GM12878 (cell line): ENCODE results near the gene NEDD8. TPM values are rescaled to one million over a fixed set of nuclear protein-coding genes. Genes with fewer than 3 reads are reported as not detected.

Experiments used
- ATAC-seq: fragments of 200-7000 bp; cut with Tn5 transposase; 3 replicates; pipeline ENCODE4 v1.9.1; 2020; ENCODE audit warnings: mild to moderate bottlenecking, moderate library complexity
- BruUV-seq: library from RNA; stranded (reverse); fragments of 400-500 nt; replicated peaks from 2 replicates; lab custom pipeline; 2021; lab: Mats Ljungman, UMichigan
- CTCF ChIA-PET: fragments of 300-600 bp; sonication (Branson Sonifier 250); formaldehyde crosslinking; extraction: SDS; loops from one replicate; lab custom pipeline; 2021; ENCODE audit warnings: inconsistent platforms; lab: Yijun Ruan, JAX
- POLR2A ChIA-PET: fragments of 350-600 bp; formaldehyde crosslinking; extraction: SDS; loops from one replicate; lab custom pipeline; 2021; ENCODE audit warnings: inconsistent platforms; lab: Charles Lee
- RAD21 ChIA-PET: fragments of 300-600 bp; sonication (Branson Sonifier 250); formaldehyde crosslinking; loops from one replicate; lab custom pipeline; 2023; ENCODE audit warnings: antibody characterized with exemption; ENCODE audit not compliant: unreplicated experiment; lab: Charles Lee
- SMC1A ChIA-PET: fragments of 300-600 bp; sonication (Branson Sonifier 250); formaldehyde crosslinking; loops from one replicate; lab custom pipeline; 2023; ENCODE audit not compliant: unreplicated experiment, uncharacterized antibody; lab: Charles Lee
- DNase-seq: peaks from one replicate; pipeline ENCODE4 v3.0.0-alpha.2; 2011; ENCODE audit warnings: low read depth, low spot score
- FAIRE-seq: peaks from 3 replicates; lab custom pipeline; 2011; peaks lifted over from hg19 to GRCh38; lab: Jason Lieb, UNC
- H2AFZ ChIP-seq: 2 replicates; pipeline ENCODE4 v1.6.0; 2011; ENCODE audit warnings: low read depth, low read length, control low read depth; ENCODE audit not compliant: control insufficient read depth
- H3K27ac ChIP-seq: 2 replicates; pipeline ENCODE4 v1.5.1; 2011; ENCODE audit warnings: control low read depth; ENCODE audit not compliant: control insufficient read depth, insufficient read depth
- H3K27me3 ChIP-seq, 2 experiments: replicated peaks in 1 of 2; 2 replicates each; pipeline versions ENCODE4 v1.6.0 to v1.6.1; 2011; ENCODE audit warnings: low read length in 1 of 2; ENCODE audit not compliant: control insufficient read depth in 2 of 2, insufficient read depth in 2 of 2
- H3K36me3 ChIP-seq, 2 experiments: 2 replicates each; pipeline ENCODE4 v1.5.1; 2011; ENCODE audit warnings: low read length in 1 of 2; ENCODE audit not compliant: control insufficient read depth in 2 of 2, insufficient read depth in 2 of 2
- H3K4me1 ChIP-seq: 2 replicates; pipeline ENCODE4 v1.6.1; 2011; ENCODE audit warnings: mild to moderate bottlenecking, low read length, moderate library complexity, mixed read lengths; ENCODE audit not compliant: control insufficient read depth, insufficient read depth
- H3K4me2 ChIP-seq: 2 replicates; pipeline ENCODE4 v1.6.0; 2011; ENCODE audit warnings: control low read depth; ENCODE audit not compliant: control insufficient read depth, insufficient read depth
- H3K4me3 ChIP-seq: fragments of 200-600 bp; sonication (generic); 2 replicates; pipeline ENCODE4 v1.5.1; 2016
- H3K79me2 ChIP-seq: 2 replicates; pipeline ENCODE4 v1.6.0; 2011; ENCODE audit warnings: low read length; ENCODE audit not compliant: control insufficient read depth, insufficient read depth
- H3K9ac ChIP-seq: 2 replicates; pipeline ENCODE4 v1.8.0; 2011; ENCODE audit warnings: low read length, control low read depth, mixed read lengths; ENCODE audit not compliant: control insufficient read depth, insufficient read depth
- H3K9me3 ChIP-seq: replicated peaks from 3 replicates; pipeline ENCODE4 v1.5.1; 2011; ENCODE audit warnings: mild to moderate bottlenecking, low read length; ENCODE audit not compliant: control insufficient read depth, insufficient read depth
- H4K20me1 ChIP-seq: 2 replicates; pipeline ENCODE4 v1.6.0; 2011; ENCODE audit not compliant: control insufficient read depth, insufficient read depth
- ATF2 ChIP-seq: IDR thresholded peaks from 2 replicates; pipeline ENCODE4 v1.6.1; 2012; ENCODE audit warnings: low read length, inconsistent platforms
- SRF ChIP-seq, 2 experiments: IDR thresholded peaks; 2 replicates each; pipeline ENCODE4 v1.6.1; 2011; ENCODE audit warnings: low read depth in 2 of 2, low read length in 2 of 2, mild to moderate bottlenecking in 1 of 2, moderate library complexity in 1 of 2
- WGBS: methylation state at CpG from one replicate; pipeline ENCODE4 v1.1.6; 2016; ENCODE audit warnings: low lambda C conversion rate; ENCODE audit not compliant: insufficient replicate concordance, insufficient coverage; ENCODE audit errors: missing lambda C conversion rate; 5-methylcytosine and 5-hydroxymethylcytosine counted together
- in situ Hi-C: fragments of 300-500 bp; cut with MboI; formaldehyde crosslinking; loops from 9 replicates; pipeline ENCODE4 v1.14.3; 2018; ENCODE audit warnings: mixed read lengths
- intact Hi-C: fragments of 100-400 bp; cut with micrococcal nuclease; formaldehyde crosslinking; loops from one replicate; pipeline ENCODE4 v1.14.2; 2022; ENCODE audit not compliant: unreplicated experiment
- polyA plus RNA-seq, 11 experiments: library from polyadenylated mRNA; depleted of rRNA in 4 of 11; unstranded in 6 of 11; stranded (reverse) in 5 of 11; fragments of >200 nt; fragmentation: Nextera tagmentation in 4 of 11; fragmentation: Illumina TruSeq in 1 of 11; extraction: Ambion mirVana in 4 of 11; extraction: Trizol in 1 of 11; gene quantifications; 1 replicate in 1 of 11; 2 replicates in 10 of 11; pipeline versions ENCODE4 v1.2.1 to v1.2.3, GENCODE V29; 2011 to 2016; ENCODE audit warnings: inconsistent platforms in 2 of 11, missing spikeins in 2 of 11, low read depth in 1 of 11
- total RNA-seq, 4 experiments: library from RNA; depleted of rRNA in 3 of 4; stranded (reverse); fragments of >200 nt in 3 of 4; fragmentation: Illumina TruSeq in 1 of 4; extraction: Trizol in 1 of 4; gene quantifications; 2 replicates each; pipeline versions ENCODE4 v1.2.1 to v1.2.3, GENCODE V29; 2013 to 2021

NEDD8 gene
- total and polyA plus RNA-seq, 10 of the 15 experiments (the other 5 are each of a cell fraction or from before 2014, with no cell fraction given): 164 to 991 (median 300) TPM

DNA sequence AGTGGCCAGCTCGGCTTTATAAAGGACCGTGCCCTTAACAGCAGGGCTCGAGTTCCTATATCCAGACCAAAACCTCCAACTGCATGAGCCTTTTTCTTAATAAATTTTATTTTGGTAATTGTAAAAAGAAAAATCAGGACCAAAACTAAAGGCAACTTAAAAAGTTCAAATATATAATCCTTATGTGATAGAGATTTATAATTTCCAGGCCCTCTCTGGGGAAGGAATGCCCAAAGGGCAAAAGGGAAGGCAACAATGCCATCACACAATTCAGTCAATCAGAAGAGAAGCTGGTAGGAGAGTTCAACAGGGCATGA is 43.1 kb downstream of the NEDD8 start:
- H3K36me3 ChIP-seq: peaks cover 16 to 19% of the 10 kb centered on the region in 2 experiments
- peak overlapping the region; percentile 78 for H3K4me2 ChIP-seq
- intact Hi-C loops (loop anchor here (2.0 kb wide), 1 partner anchor 108 kb away; no protein-coding TSS in a partner anchor), in situ Hi-C loops (no loop called here)
- ChIA-PET CTCF (interaction anchor here (0.6 to 2.2 kb wide), 8 partner anchors 13 to 1815 kb away, joined by 3 to 9 read pairs (median 6); partner anchors contain the start of genes CHMP4A, CIDEB, IRF9 and TINF2), RAD21 (interaction anchor here (0.6 to 2.8 kb wide), 13 partner anchors 25 to 131 kb away, joined by 3 to 13 read pairs (median 4); partner anchors contain the start of genes CHMP4A, CIDEB, DCAF11 and DHRS1), POLR2A (interaction anchor here (0.9 to 3.0 kb wide), 8 partner anchors 13 to 242 kb away, joined by 3 to 28 read pairs (median 6); partner anchors contain the start of genes CHMP4A, CIDEB, IRF9 and PSME1), SMC1A (interaction anchor here (0.9 to 1.5 kb wide), 6 partner anchors 28 to 119 kb away, joined by 3 to 11 read pairs (median 4); partner anchors contain the start of genes CIDEB, DCAF11, IRF9 and NRL)
- no peaks in the 10 kb centered on the region for H3K9me3 ChIP-seq
- no peak for DNase-seq
- peak overlapping the region; percentile 17 for H3K27ac ChIP-seq
- ATAC-seq: no peak
- H3K4me1 ChIP-seq: 0 out of 2 replicates have a peak, but pooled peaks cover 4% of the 10 kb centered on the region
- no peak for FAIRE-seq
- H3K9ac ChIP-seq: peak overlapping the region; percentile 69; the same call in 1 of the 2 replicates
- H2AFZ ChIP-seq: peak overlapping the region; percentile 48; the same call in 1 of the 2 replicates
- BruUV-seq: TSS peak; percentile 53
- H3K27me3 ChIP-seq: no peaks in the 10 kb centered on the region
- 0% methylated on average over 3 of the region's 3 CpGs for WGBS
- peaks cover 24% of the 10 kb centered on the region for H3K79me2 ChIP-seq
- H4K20me1 ChIP-seq: no peaks in the 10 kb centered on the region
- H3K4me3 ChIP-seq: no peak overlapping the region
- no peak for TF ChIP-seq SRF (IDR thresholded peaks at IDR 0.05; ENCODE audit: low read depth in 2 of 2, low read length in 2 of 2)
- TF ChIP-seq ATF2: 0 out of 2 replicates have a peak, but pooled peaks have one; percentile 7
